Activated T-cell treated with anti-CD3 and anti-CD28 coated beads, Interleukin-2, amount 50 U/mL, for 48 hours (primary cell): ENCODE results near the gene GJA9.
"Not testable (repeated sequence)": the region's sequence is repeated elsewhere in the genome, so short reads cannot be mapped to it uniquely, and the experiment has no call there.

Source experiments
- DNase-seq, 2 experiments: peaks; one replicate each; pipeline ENCODE4 v3.0.0-alpha.2; 2020

Gene GJA9

GRCh38 chr1:38873027-38873969 lies 8.1 kb downstream of the GJA9 start, which contains the start of gene MYCBP:
TSS of gene MYCBP (minus strand) at chr1:38873348. CDS start at chr1:38873305, 43 bp downstream.
- peak; percentile 97 to 98 for DNase-seq

GRCh38 chr1:38872401-38873026 lies 8.9 kb downstream of the GJA9 start:
- peak in 1 of 2 experiments; percentile 58 for DNase-seq

GRCh38 chr1:38870996-38871395 lies 10.4 kb downstream of the GJA9 start:
- no peak for DNase-seq

DNA sequence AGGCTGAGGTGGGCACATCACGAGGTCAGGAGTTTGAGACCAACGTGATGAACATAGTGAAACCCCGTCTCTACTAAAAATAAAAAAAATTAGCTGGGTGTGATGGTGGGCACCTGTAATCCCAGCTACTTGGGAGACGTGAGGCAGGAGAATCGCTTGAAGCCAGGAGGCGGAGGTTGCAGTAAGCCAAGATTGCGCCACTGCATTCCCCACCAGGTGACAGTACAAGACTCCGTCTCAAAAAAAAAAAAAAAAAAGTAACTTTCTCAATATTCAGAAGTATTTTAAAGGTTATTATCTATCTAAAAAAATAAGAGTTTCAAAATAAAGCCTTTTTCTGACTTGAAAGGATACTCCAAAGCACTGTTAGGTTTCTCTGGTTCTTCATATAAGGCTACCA lies 14.2 kb downstream of the GJA9 start:
- no peak for DNase-seq

- DNase-seq = no peak
Measured at GRCh38 chr1:38865112-38865715, 16.2 kb downstream of the GJA9 start.

GRCh38 chr1:38860454-38860795 lies 21.0 kb downstream of the GJA9 start:
- DNase-seq = no peak

- DNase-seq = peak; percentile 98
Measured at GRCh38 chr1:38859561-38860453, 21.6 kb downstream of the GJA9 start, which contains the start of gene RRAGC. TSS of gene RRAGC (minus strand) at chr1:38859772. CDS start at chr1:38859646, 126 bp downstream.

GRCh38 chr1:38858833-38859560 lies 22.4 kb downstream of the GJA9 start:
- peak; percentile 74 to 79 for DNase-seq

DNA sequence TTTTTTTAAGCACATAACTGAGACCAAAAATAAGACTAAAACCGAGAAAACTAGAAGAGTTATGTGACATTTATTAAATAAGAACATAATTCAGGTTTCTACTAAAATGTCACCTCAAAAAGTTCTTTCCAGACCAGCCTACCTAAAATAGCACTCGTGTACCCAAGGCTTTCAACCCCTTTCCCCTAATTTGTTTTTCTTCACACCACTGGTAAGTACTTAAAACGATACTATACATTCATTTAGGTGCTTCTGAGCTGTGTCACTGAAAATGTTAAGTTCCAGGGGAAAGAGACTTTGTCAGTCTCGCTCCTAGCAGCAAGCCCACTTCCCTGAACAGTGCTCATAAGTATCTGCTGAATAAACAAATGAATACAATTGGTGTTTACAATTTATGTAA lies 28.6 kb downstream of the GJA9 start:
- no peak for DNase-seq

GRCh38 chr1:38848071-38848470 lies 33.3 kb downstream of the GJA9 start:
- DNase-seq = no peak

GRCh38 chr1:38846210-38846609 lies 35.2 kb downstream of the GJA9 start:
- DNase-seq = no peak

DNA sequence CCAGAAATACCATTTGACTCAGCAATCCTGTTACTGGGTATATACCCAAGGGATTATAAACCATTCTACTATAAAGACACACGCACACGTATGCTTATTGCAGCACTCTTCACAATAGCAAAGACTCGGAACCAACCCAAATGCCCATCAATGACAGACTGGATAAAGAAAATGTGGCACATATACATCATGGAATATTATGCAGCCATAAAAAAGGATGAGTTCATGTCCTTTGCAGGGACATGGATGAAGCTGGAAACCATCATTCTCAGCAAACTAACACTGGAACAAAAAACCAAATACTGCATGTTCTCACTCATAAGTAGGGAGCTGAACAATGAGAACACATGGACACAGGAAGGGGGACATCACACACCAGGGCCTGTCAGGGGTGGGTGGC lies 36.3 kb downstream of the GJA9 start:
- DNase-seq = not testable (repeated sequence)

- no peak for DNase-seq
Measured at GRCh38 chr1:38840281-38840680, 41.1 kb downstream of the GJA9 start.

DNA sequence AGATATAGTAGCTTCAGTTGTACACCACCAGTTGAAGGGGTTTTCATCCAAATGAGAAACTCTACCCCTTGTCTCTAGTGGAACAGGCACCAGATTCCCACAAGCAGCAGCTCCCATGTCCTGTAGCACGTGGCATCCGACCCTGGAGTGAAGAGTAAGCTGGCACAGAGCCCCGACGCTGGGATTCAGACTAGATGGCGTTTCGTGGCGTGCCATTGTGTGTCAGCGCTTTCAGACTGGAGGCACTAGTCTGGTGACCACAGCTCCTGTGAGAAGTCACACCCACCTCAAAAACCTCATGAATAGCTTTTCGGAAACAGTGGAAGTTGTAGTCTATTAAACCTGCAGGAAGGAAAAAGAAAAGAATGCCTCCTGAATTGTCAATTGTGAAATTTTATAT lies 42.0 kb downstream of the GJA9 start:
- DNase-seq = no peak

DNA sequence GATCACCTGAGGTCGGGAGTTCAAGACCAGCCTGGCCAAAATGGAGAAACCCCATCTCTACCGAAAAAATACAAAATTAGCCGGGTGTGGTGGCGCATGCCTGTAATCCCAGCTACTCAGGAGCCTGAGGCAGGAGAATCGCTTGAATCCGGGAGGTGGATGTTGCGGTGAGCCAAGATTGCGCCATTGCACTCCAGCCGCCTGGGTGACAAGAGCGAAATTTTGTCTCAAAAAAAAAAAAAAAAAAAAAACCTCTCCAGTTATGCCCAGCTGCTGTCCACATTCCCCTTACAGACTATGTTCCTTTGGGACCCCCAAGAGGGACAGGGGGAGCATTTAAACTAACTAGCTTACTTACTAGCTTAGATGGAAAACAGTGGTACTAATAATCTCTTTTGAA lies 45.1 kb downstream of the GJA9 start:
- DNase-seq = not testable (repeated sequence)

- DNase-seq = peak in 1 of 2 experiments; percentile 34
Measured at GRCh38 chr1:38834937-38835827, 46.2 kb downstream of the GJA9 start.

- no peak for DNase-seq
Measured at GRCh38 chr1:38834221-38834782, 47.1 kb downstream of the GJA9 start.

DNA sequence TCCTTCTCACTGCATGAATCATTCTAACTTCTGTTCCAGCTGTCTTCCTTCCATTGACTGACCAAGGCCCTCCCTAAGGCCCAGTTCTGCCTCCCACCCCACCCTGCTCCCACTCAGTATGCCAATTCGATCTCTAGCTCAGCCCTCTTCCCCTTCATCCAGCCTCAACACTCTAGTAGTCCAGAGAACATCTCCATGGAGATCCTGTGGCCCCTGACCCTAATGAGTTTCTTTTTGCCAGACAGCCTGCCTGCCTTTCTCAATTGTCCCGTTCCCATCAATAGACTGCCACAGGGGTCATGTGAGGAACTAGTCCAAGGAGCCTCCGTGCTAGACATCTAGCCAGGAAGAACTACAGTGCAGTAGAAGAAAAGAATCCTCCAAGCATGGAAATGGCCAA lies 48.2 kb downstream of the GJA9 start:
- no peak for DNase-seq

DNA sequence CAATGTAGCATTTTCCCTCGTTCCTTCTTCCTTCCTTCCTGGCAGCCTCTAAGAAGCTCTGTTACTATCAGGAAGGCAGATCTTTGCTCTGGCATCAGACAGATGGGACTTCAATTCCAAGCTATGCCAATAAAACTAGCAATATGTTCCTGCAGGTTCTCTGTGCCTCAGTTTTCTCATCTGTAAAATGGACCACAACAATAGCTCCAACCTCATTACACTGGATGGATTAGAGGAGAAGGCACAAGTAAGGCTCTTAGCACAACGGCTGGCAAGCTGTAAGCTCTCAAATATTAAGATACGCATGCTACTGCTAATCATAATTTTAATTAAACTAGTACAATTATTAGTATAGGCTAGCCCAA lies 49.0 kb downstream of the GJA9 start:
- no peak for DNase-seq

DNA sequence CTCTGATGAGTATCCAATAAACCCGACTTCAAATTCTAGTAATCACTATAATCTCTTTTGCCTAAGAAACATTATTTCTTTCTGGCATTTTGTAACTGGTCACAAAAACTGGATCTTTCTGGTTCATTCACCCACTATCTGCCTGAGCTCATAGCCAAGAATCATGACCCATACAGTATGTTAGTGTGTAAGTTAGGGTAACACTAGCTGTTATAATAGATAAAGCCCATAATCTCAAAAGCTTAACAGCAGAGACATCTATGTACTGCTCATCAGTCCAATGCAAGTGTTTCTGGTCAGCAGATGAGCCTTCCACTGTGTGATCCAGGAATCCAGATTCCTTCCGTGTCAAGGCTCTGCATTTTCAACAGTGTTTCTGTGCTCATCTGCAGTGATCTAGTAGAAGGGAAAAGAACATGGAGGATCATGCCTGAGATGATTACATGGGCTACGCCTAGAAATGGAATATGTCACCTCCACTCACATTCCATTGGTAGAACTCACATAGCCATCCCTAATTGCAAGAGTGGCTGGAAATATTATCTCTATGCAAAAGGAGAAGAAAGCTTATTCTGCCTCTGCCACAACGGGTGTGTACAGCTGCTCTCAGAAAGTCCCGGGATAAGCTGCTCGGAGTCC lies 49.5 kb downstream of the GJA9 start:
- DNase-seq = no peak
